Activated naive CD8-positive, alpha-beta T cell treated with anti-CD3 and anti-CD28 coated beads, Interleukin-2, amount 50 U/mL, for 24 hours (primary cell): ENCODE data around the gene PDCD1LG2.
"Not testable (repeated sequence)": the region's sequence is repeated elsewhere in the genome, so short reads cannot be mapped to it uniquely, and the experiment has no call there.

ENCODE experiments used
- ATAC-seq: fragments of 150-1000 bp; cut with Tn5 transposase; one replicate; pipeline ENCODE4 v1.10.0; 2021
- DNase-seq: peaks from one replicate; pipeline ENCODE4 v3.0.0; 2021
- H3K27ac Mint-ChIP-seq: one replicate; pipeline ENCODE4 v1.8.0; 2021; ENCODE audit warnings: mild to moderate bottlenecking, mixed read lengths
- H3K27me3 Mint-ChIP-seq: one replicate; pipeline ENCODE4 v1.8.0; 2021; ENCODE audit warnings: mixed read lengths
- H3K36me3 Mint-ChIP-seq: one replicate; pipeline ENCODE4 v1.8.0; 2021; ENCODE audit warnings: low read depth, mixed read lengths
- H3K4me1 Mint-ChIP-seq: one replicate; pipeline ENCODE4 v1.8.0; 2021; ENCODE audit warnings: mixed read lengths
- H3K4me3 Mint-ChIP-seq: one replicate; pipeline ENCODE4 v1.8.0; 2021; ENCODE audit warnings: mild to moderate bottlenecking, moderate library complexity, mixed read lengths
- H3K9me3 Mint-ChIP-seq: one replicate; pipeline ENCODE4 v1.8.0; 2021; ENCODE audit warnings: mixed read lengths

Gene PDCD1LG2

GRCh38 chr9:5485378-5486085 is 24.8 kb upstream of the PDCD1LG2 start:
- Mint-ChIP-seq H3K27me3 (no peaks in the 10 kb centered on the region), H3K4me1 (peaks cover under 1% of the 10 kb centered on the region), H3K27ac (no peak overlapping the region), H3K36me3 (no peaks in the 10 kb centered on the region), H3K4me3 (no peak overlapping the region), H3K9me3 (no peaks in the 10 kb centered on the region)
- DNase-seq (no peak), ATAC-seq (no peak)

GRCh38 chr9:5486988-5487387 is 23.3 kb upstream of the PDCD1LG2 start:
- Mint-ChIP-seq H3K9me3 (no peaks in the 10 kb centered on the region), H3K4me3 (no peak overlapping the region), H3K4me1 (no peaks in the 10 kb centered on the region), H3K27ac (no peak overlapping the region), H3K36me3 (no peaks in the 10 kb centered on the region), H3K27me3 (no peaks in the 10 kb centered on the region)
- DNase-seq, result no peak
- ATAC-seq, result no peak

GRCh38 chr9:5488221-5489008 is 21.9 kb upstream of the PDCD1LG2 start:
- H3K27ac Mint-ChIP-seq, result no peak overlapping the region
- H3K4me1 Mint-ChIP-seq, result peaks cover 5% of the 10 kb centered on the region

GRCh38 chr9:5489630-5490490 is 20.5 kb upstream of the PDCD1LG2 start:
- Mint-ChIP-seq H3K4me3 (no peak overlapping the region), H3K27ac (no peak overlapping the region), H3K9me3 (no peaks in the 10 kb centered on the region), H3K4me1 (peaks cover 17% of the 10 kb centered on the region), H3K27me3 (no peaks in the 10 kb centered on the region), H3K36me3 (no peaks in the 10 kb centered on the region)
- ATAC-seq (no peak), DNase-seq (no peak)

More at GRCh38 chr9:5488221-5489008, 21.9 kb upstream of the PDCD1LG2 start:
- no peak overlapping the region for H3K4me3 Mint-ChIP-seq
- H3K9me3 Mint-ChIP-seq, result no peaks in the 10 kb centered on the region
- H3K36me3 Mint-ChIP-seq, result no peaks in the 10 kb centered on the region
- H3K27me3 Mint-ChIP-seq, result no peaks in the 10 kb centered on the region
- no peak for DNase-seq
- no peak for ATAC-seq

GRCh38 chr9:5492965-5493678 is 17.2 kb upstream of the PDCD1LG2 start:
- H3K4me1 Mint-ChIP-seq, result peaks cover 18% of the 10 kb centered on the region

GRCh38 chr9:5493679-5494511 is 16.4 kb upstream of the PDCD1LG2 start:
- ATAC-seq, result peak; percentile 67
- Mint-ChIP-seq H3K9me3 (no peaks in the 10 kb centered on the region), H3K4me1 (peaks cover 18% of the 10 kb centered on the region), H3K27ac (peak overlapping the region; percentile 22), H3K36me3 (no peaks in the 10 kb centered on the region), H3K27me3 (no peaks in the 10 kb centered on the region), H3K4me3 (no peak overlapping the region)
- DNase-seq, result no peak

More at GRCh38 chr9:5492965-5493678, 17.2 kb upstream of the PDCD1LG2 start:
- H3K9me3 Mint-ChIP-seq, result no peaks in the 10 kb centered on the region
- H3K36me3 Mint-ChIP-seq, result no peaks in the 10 kb centered on the region
- DNase-seq (no peak), ATAC-seq (no peak)
- H3K27ac Mint-ChIP-seq, result peak overlapping the region; percentile 22
- H3K27me3 Mint-ChIP-seq, result no peaks in the 10 kb centered on the region
- no peak overlapping the region for H3K4me3 Mint-ChIP-seq

- not testable (repeated sequence) for H3K9me3 Mint-ChIP-seq, ATAC-seq, H3K36me3 Mint-ChIP-seq, H3K27me3 Mint-ChIP-seq, H3K4me3 Mint-ChIP-seq, H3K27ac Mint-ChIP-seq, DNase-seq
- H3K4me1 Mint-ChIP-seq, result peaks cover 18% of the 10 kb centered on the region
Measured at GRCh38 chr9:5494765-5495164, 15.6 kb upstream of the PDCD1LG2 start.

GRCh38 chr9:5499157-5499556 is 11.2 kb upstream of the PDCD1LG2 start:
- ATAC-seq, result no peak
- Mint-ChIP-seq H3K36me3 (peaks cover 3% of the 10 kb centered on the region), H3K27me3 (peaks cover 2% of the 10 kb centered on the region), H3K4me3 (no peak overlapping the region), H3K27ac (peak overlapping the region; percentile 6), H3K9me3 (peaks cover 12% of the 10 kb centered on the region), H3K4me1 (peaks cover 9% of the 10 kb centered on the region)
- no peak for DNase-seq

GRCh38 chr9:5499889-5500398 is 10.4 kb upstream of the PDCD1LG2 start:
- no peak overlapping the region for H3K4me3 Mint-ChIP-seq
- peaks cover 20% of the 10 kb centered on the region for H3K9me3 Mint-ChIP-seq
- H3K27me3 Mint-ChIP-seq, result peaks cover 2% of the 10 kb centered on the region
- no peak overlapping the region for H3K27ac Mint-ChIP-seq
- peaks cover 8% of the 10 kb centered on the region for H3K36me3 Mint-ChIP-seq
- H3K4me1 Mint-ChIP-seq, result peaks cover 11% of the 10 kb centered on the region
- no peak for ATAC-seq
- DNase-seq, result no peak

- no peak for DNase-seq
- H3K9me3 Mint-ChIP-seq, result peaks cover 23% of the 10 kb centered on the region
- H3K27ac Mint-ChIP-seq, result no peak overlapping the region
- peaks cover 8% of the 10 kb centered on the region for H3K36me3 Mint-ChIP-seq
- H3K27me3 Mint-ChIP-seq, result peaks cover 2% of the 10 kb centered on the region
- no peak for ATAC-seq
- peaks cover 12% of the 10 kb centered on the region for H3K4me1 Mint-ChIP-seq
- no peak overlapping the region for H3K4me3 Mint-ChIP-seq
Measured at GRCh38 chr9:5500441-5501235, 9.7 kb upstream of the PDCD1LG2 start.

GRCh38 chr9:5502553-5502952 is 7.8 kb upstream of the PDCD1LG2 start:
- no peak for DNase-seq
- H3K36me3 Mint-ChIP-seq, result peaks cover 8% of the 10 kb centered on the region
- H3K9me3 Mint-ChIP-seq, result peaks cover 23% of the 10 kb centered on the region

GRCh38 chr9:5509573-5509972 is 758 bp upstream of the PDCD1LG2 start:
- no peak for DNase-seq
- peaks cover 56% of the 10 kb centered on the region for H3K4me1 Mint-ChIP-seq
- H3K27me3 Mint-ChIP-seq, result peaks cover 2% of the 10 kb centered on the region
- peaks cover 3% of the 10 kb centered on the region for H3K36me3 Mint-ChIP-seq
- ATAC-seq, result no peak
- H3K27ac Mint-ChIP-seq, result no peak overlapping the region
- no peak overlapping the region for H3K4me3 Mint-ChIP-seq
- H3K9me3 Mint-ChIP-seq, result peaks cover 7% of the 10 kb centered on the region

More at GRCh38 chr9:5502553-5502952, 7.8 kb upstream of the PDCD1LG2 start:
- Mint-ChIP-seq H3K4me3 (no peak overlapping the region), H3K27me3 (peaks cover 2% of the 10 kb centered on the region), H3K27ac (no peak overlapping the region), H3K4me1 (peaks cover 12% of the 10 kb centered on the region)
- ATAC-seq, result no peak
